ENCODE data around the gene AMDHD2.
"Not testable (repeated sequence)": the region's sequence is repeated elsewhere in the genome, so short reads cannot be mapped to it uniquely, and the experiment has no call there.

The AMDHD2 gene

DNA sequence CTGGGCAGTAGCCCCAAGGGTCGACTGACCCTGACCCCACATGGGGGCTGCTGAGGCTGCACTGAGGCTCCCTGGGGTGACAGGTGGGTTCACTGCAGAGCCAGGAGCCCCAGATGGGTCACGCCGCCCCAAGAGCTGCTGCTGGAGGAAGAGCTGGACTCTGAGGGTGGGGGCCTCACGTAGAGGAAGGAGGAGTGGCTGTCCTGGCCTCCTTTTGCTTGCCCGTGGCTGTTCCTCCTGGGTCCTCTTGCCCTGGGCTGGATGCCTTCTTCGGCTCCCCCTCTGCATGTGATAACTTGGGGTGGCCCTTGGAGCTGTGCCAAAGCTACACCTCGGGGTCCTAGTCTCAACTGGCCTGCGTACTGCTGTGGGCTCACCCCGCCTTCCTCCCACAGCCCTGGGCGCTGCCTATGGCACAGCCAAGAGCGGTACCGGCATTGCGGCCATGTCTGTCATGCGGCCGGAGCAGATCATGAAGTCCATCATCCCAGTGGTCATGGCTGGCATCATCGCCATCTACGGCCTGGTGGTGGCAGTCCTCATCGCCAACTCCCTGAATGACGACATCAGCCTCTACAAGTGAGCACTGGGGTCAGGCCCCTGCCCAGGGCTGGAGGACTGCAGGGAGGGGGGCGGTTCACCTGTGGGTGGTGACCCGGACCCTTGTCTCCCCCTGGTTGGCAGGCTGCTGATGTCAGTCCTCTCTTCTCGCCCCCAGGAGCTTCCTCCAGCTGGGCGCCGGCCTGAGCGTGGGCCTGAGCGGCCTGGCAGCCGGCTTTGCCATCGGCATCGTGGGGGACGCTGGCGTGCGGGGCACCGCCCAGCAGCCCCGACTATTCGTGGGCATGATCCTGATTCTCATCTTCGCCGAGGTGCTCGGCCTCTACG lies 1.1 kb upstream of the AMDHD2 start:
- peak in 1 of 4 experiments; percentile 45 for DNase-seq

DNA sequence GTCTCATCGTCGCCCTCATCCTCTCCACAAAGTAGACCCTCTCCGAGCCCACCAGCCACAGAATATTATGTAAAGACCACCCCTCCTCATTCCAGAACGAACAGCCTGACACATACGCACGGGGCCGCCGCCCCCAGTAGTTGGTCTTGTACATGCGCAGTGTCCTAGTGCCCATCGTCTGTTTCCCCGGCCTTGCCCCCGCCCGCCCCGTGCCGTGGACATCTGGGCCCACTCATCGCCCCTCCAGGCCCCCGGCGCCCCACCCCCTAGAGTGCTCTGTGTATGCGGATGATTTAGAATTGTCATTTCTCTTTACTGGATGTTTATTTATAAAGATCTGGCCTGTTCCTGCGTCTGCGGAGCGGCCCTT lies 475 bp upstream of the AMDHD2 start:
- DNase-seq: no peak

- peak; percentile 68 to 86 (median 74) for DNase-seq
These were observed 787 bp downstream of the AMDHD2 start for GRCh38 chr16:2520784-2521531.

GRCh38 chr16:2523801-2524231 lies 3.6 kb downstream of the AMDHD2 start:
- no peak for DNase-seq

DNA sequence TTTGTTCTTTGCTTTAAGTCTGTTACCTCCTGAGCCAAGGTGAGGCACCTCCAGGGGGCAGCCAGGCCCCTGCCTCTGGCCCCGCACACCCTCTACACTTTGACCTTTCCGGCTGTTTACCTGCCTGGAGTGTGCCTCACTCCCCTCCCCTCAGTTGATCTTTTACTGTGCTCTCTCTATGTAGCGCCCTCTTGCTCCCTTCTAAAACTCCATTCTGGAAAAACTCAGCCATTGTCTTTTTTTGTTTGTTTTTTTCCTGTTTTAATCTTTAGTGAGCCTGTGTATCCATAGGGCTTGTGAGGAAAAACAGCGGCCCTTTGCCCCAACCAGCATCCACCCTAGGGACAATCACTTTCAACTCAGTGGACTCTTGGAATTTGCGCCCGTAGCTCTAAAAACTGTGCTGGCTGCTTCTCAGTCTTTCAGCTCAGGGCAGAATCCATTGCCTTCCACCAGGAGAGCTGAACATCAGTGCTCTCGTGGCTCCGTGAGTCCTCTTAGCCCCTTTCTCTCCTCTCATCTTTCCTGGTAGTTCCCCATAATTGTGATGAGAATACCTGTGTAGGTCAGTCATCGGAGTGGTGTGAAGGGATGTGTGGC lies 4.3 kb downstream of the AMDHD2 start:
- no peak for DNase-seq

GRCh38 chr16:2526135-2526534 lies 6.0 kb downstream of the AMDHD2 start:
- no peak for DNase-seq

- DNase-seq: no peak
These were observed 7.1 kb downstream of the AMDHD2 start for GRCh38 chr16:2527071-2527783.

DNA sequence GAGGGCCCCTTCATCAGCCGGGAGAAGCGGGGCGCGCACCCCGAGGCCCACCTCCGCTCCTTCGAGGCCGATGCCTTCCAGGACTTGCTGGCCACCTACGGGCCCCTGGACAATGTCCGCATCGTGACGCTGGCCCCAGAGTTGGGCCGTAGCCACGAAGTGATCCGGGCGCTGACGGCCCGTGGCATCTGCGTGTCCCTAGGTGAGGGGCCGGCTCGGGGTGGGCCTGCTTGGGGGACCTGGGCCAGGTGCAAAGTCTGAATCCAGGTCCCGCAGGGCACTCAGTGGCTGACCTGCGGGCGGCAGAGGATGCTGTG lies 7.6 kb downstream of the AMDHD2 start:
- DNase-seq: no peak

- DNase-seq: no peak
These were observed 8.2 kb downstream of the AMDHD2 start for GRCh38 chr16:2528161-2529060.

GRCh38 chr16:2529061-2529931 lies 9.1 kb downstream of the AMDHD2 start:
- DNase-seq: no peak

GRCh38 chr16:2529961-2530628 lies 9.9 kb downstream of the AMDHD2 start:
- DNase-seq: no peak

GRCh38 chr16:2530629-2531318 lies 10.6 kb downstream of the AMDHD2 start:
- DNase-seq: peak in 1 of 4 experiments; percentile 15

DNA sequence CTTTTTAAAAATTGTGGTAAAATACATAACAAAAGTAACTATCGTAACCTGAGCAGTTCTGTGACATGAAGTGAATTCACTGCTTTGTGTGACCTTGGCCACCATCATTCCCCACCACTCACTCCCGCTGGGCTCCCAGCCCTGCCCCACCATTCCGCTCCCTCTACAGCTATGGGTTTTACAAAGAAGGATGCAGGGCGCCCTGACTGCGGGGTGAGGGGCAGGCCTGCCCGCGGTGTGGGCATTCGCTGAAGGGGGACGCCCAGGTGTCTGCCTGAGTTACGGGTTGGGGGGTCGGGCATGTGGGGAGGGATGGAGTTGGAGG lies 11.2 kb downstream of the AMDHD2 start, which contains the start of gene CEMP1:
Gene CEMP1 (minus strand): TSS at position 38 of the 325 bp plus-strand sequence. CDS start 335 bp downstream, outside the sequence.
- DNase-seq: peak in 1 of 4 experiments; percentile 9

DNA sequence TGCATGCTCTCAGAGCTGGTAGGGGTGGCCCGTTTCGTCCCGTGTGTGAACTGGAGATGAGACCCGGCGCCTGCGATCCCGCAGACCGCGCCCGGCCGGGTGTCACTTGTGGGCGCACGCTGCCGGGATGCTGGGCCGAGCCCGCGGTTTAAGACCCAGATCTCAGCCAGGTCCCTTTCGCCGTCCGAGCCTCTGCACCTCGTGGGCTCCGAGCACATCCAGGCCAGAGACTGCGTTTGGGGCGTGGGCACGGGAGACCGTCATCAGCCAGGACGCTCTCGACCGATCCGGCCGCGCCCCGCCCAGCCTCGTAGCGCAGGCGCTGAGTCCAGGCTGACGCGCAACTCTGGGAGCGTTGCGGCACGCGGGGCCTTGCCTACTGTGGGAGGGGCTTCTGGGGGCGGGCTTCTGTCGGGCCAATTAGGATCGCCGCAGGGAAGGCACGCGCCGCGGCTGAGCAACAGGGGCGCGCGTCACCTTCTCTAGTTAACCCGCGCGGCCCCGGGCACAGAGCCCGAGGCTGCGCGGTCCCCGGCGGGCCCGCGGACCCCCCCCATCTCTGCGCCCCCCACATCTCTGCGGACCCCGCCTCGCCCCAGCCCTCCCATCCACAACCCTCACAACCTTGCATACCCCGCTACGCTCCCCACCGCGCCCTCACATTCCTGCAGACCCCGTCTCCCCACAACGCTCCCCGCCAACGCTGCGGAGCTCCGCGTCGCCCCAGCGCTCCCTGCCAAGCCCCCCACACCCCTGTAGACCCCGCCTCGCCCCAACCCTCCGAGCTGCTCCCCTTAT lies 11.7 kb downstream of the AMDHD2 start:
- peak; percentile 99 to 100 (median 99) for DNase-seq

DNA sequence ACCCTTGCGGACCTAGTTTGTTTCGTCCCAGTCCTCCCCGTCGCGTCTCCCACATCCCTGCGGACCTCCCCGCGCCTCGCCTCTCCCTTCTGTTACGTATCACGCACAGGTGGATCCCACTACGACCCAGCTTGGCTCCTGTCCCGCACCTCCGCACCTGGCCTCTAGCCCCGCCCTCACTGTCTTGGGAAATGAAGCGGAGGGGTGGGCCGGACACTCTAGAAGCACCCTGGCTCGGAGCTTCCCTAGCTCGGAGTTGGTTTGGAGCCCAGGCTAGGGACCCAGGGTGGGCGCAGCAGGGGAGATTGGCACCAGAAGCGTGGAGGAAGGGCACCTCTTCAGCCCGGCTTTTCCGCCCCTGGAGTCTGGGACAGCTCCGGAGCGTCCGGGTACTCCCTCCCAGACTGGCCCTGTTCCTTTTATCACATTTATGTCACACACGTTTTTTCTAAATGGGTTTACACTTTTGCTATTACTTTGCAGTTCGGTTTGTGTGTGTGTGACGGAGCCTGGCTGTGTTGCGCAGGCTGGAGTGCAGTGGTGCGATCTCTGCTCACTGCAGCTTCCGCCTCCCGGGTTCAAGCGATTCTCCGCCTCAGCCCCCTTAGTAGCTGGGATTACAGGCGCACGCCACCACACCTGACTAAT lies 12.4 kb downstream of the AMDHD2 start:
- DNase-seq: peak; percentile 68 to 81 (median 77)

DNA sequence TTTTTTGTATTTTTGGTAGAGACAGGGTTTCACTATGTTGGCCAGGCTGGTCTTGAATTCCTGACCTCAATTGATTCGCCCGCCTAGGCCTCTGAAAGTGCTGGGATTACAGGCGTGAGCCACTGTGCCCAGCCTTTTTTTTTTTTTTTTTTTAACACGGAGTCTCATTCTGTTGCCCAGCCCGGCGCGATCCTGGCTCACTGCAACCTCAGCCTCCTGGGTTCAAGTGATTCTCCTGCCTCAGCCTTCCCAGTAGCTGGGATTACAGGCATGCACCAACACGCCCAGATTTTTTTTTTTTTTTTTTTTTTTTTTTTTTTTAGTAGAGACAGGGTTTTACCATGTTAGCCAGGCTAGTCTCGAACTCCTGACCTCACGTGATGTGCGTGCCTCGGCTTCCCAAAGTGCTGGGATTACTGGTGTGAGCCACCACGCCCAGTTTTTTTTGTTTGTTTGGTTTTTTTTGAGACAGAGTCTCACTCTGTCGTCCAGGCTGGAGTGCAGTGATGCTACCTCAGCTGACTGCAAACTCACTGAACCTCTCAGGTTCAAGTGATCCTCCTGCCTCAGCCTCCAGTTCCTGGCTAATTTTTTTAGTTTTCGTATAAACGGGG lies 13.1 kb downstream of the AMDHD2 start:
- DNase-seq: peak in 1 of 4 experiments; percentile 7

DNA sequence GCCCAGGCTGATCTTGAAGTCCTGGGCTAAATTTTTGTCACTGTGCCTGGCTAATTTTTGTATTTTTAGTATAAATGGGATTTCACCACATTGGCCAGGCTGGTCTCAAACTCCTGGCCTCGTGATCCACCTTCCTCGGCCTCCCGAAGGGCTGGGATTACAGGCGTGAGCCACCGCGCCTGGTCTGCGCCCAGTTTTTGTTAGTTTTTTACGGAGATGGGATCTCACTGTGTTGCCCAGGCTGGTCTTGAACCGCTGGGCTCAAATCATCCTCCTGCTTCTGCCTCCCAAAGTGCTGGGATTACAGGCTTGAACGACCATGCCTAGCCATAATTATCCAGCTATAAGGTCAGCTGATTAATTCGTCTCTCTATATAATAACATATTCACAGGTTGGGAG lies 13.7 kb downstream of the AMDHD2 start:
- no peak for DNase-seq

DNA sequence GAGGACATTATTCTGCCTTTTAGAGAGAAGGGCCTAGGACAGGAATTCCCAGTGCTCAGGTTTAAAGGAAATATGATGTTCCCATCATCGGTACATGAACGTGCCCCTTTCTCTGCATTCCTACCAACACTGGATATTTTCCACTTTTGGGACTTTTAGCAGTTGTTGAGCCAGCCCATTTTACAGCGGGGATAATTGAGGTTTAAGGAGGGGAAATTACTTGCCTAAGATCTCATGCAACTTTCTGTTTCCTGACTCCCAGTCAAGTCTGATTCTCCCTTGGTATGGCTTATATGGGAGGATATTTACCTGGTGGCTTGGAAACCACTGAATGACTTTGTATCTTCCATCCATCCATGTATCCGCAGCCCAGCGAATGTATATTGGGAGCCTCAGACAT lies 14.2 kb downstream of the AMDHD2 start:
- not testable (repeated sequence) for DNase-seq
